Measurements from ENCODE around the gene TRIO.

DNA sequence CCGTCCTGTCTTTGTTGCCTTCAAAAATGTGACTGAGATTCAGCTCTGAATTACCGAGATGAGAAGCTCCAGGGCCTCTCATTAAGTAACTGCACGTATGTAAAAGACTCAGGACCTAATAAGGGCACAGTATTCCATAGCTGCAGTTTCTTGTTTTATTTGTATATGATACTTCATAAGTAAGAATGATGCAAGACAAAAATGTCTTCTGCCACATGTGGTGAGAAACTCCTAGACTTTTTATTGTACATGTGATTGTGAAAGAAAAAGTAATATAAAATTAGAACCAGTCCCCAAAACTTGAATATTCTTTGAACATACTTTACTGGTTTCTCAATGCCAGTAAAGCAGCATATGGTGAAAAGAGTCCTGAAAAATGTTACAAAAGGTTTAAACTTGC is 328.4 kb downstream of the TRIO start:
- TF ChIP-seq, protein P1, sequence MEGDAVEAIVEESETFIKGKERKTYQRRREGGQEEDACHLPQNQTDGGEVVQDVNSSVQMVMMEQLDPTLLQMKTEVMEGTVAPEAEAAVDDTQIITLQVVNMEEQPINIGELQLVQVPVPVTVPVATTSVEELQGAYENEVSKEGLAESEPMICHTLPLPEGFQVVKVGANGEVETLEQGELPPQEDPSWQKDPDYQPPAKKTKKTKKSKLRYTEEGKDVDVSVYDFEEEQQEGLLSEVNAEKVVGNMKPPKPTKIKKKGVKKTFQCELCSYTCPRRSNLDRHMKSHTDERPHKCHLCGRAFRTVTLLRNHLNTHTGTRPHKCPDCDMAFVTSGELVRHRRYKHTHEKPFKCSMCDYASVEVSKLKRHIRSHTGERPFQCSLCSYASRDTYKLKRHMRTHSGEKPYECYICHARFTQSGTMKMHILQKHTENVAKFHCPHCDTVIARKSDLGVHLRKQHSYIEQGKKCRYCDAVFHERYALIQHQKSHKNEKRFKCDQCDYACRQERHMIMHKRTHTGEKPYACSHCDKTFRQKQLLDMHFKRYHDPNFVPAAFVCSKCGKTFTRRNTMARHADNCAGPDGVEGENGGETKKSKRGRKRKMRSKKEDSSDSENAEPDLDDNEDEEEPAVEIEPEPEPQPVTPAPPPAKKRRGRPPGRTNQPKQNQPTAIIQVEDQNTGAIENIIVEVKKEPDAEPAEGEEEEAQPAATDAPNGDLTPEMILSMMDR (IDR thresholded peaks at IDR 0.05), result no peak
- TF ChIP-seq POLR2AphosphoS5 (IDR thresholded peaks at IDR 0.05; ENCODE audit: low read depth, low read length) (no peak), FOXM1 (IDR thresholded peaks at IDR 0.05; ENCODE audit: low read depth) (no peak), CHD2 (IDR thresholded peaks at IDR 0.05; ENCODE audit: low read length, partially characterized antibody) (no peak), NFIC (IDR thresholded peaks at IDR 0.05; ENCODE audit: borderline replicate concordance) (no peak), ZBTB33 (IDR thresholded peaks at IDR 0.05; ENCODE audit: borderline replicate concordance, low read depth) (no peak), TEAD4 (IDR thresholded peaks at IDR 0.05; ENCODE audit: borderline replicate concordance, insufficient read depth) (no peak), YY1 (IDR thresholded peaks at IDR 0.05; ENCODE audit: low read depth) (no peak), REST (IDR thresholded peaks at IDR 0.05; ENCODE audit: low read depth, low read length) (no peak), GABPA (IDR thresholded peaks at IDR 0.05; ENCODE audit: low read depth) (no peak), EP300 (IDR thresholded peaks at IDR 0.05; ENCODE audit: borderline replicate concordance in 1 of 2, low read depth in 1 of 2, low read length in 1 of 2) (no peak), MAX (IDR thresholded peaks at IDR 0.05; ENCODE audit: low read depth) (no peak), TAF1 (IDR thresholded peaks at IDR 0.05; ENCODE audit: borderline replicate concordance, low read depth, low read length) (no peak)
- TF ChIP-seq, protein P2, sequence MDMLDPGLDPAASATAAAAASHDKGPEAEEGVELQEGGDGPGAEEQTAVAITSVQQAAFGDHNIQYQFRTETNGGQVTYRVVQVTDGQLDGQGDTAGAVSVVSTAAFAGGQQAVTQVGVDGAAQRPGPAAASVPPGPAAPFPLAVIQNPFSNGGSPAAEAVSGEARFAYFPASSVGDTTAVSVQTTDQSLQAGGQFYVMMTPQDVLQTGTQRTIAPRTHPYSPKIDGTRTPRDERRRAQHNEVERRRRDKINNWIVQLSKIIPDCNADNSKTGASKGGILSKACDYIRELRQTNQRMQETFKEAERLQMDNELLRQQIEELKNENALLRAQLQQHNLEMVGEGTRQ (IDR thresholded peaks at IDR 0.05; ENCODE audit: borderline replicate concordance, low read depth, low read length), result no peak
